Measurements from ENCODE around the gene ST3GAL3.

ST3GAL3 gene

DNA sequence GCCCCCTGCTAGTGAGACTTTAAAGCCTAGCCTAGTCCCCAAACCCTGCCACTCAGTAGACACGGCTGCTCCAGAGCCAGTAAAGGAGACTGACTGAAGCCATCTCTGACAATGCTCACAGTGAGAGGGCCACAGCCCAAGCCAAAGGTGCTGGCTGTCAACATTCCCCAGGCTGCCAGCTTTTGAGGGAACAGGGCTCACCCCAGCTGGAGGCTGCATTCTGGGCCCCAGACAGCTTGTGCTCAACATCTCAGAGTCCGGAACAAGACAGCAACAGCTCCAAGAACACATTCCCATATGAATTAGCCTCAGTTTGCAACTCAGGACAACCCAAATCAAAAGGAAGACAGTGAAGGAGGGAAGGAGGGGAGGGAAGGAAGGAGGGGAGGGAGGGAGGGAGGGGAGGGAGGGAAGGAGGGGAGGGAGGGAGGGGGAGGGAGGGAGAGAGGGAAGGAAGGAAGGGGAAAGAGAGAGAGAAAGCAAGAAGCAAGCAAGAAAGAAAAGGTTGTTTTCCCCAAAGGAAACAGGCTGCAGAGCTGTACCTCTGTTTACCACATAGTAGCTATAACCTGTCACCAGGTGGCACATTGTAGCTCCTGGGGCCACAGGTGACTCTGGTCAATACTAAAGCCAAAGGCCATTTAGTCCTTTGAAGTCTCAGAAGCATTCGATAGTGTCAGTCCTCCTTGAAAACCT lies 231.7 kb downstream of the ST3GAL3 start:
- Histone ChIP-seq H3K9me3 (ENCODE audit: control insufficient read depth in 1 of 2, low read length in 2 of 2) (no peaks in the 10 kb centered on the region), H3K27ac (ENCODE audit: low read length) (no peak overlapping the region), H3K36me3 (ENCODE audit: control insufficient read depth in 1 of 2, insufficient read depth in 2 of 2, low read length in 2 of 2) (peaks cover 0 to 4% of the 10 kb centered on the region in 2 donors), H3K4me1 (ENCODE audit: control insufficient read depth in 1 of 2, insufficient read depth in 2 of 2, low read length in 2 of 2) (peaks cover 4 to 26% of the 10 kb centered on the region in 2 donors), H3K27me3 (ENCODE audit: low read depth, low read length) (no peaks in the 10 kb centered on the region), H3K4me3 (ENCODE audit: low read depth in 1 of 2, low read length in 2 of 2) (no peak overlapping the region)

DNA sequence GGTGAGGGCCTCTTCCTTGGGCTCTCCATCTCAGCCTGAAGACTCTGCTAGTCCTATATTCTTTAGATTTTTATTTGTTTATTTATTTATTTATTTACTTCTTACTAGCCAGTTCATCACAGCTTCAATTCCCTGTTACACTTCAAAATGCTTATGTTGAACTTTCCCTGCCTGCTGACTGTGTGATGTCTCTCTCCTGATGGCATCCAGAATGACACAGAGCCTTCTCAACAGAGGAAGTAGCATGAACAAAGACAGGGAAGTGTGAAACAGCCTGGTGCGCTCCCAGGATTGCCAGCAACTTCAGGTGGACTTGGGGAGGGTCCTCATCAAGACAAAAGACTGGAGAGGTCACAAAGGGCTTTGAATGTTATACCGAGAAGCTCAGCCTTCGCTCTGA lies 235.1 kb downstream of the ST3GAL3 start:
- peaks cover 3 to 11% of the 10 kb centered on the region in 2 donors for H3K4me1 ChIP-seq (ENCODE audit: control insufficient read depth in 1 of 2, insufficient read depth in 2 of 2, low read length in 2 of 2)
- peaks cover 0 to 4% of the 10 kb centered on the region in 2 donors for H3K36me3 ChIP-seq (ENCODE audit: control insufficient read depth in 1 of 2, insufficient read depth in 2 of 2, low read length in 2 of 2)
- no peak overlapping the region for H3K4me3 ChIP-seq (ENCODE audit: low read depth in 1 of 2, low read length in 2 of 2)
- H3K27ac ChIP-seq (ENCODE audit: low read length), result no peak overlapping the region
- H3K9me3 ChIP-seq (ENCODE audit: control insufficient read depth in 1 of 2, low read length in 2 of 2), result no peaks in the 10 kb centered on the region
- H3K27me3 ChIP-seq (ENCODE audit: low read depth, low read length), result no peaks in the 10 kb centered on the region

DNA sequence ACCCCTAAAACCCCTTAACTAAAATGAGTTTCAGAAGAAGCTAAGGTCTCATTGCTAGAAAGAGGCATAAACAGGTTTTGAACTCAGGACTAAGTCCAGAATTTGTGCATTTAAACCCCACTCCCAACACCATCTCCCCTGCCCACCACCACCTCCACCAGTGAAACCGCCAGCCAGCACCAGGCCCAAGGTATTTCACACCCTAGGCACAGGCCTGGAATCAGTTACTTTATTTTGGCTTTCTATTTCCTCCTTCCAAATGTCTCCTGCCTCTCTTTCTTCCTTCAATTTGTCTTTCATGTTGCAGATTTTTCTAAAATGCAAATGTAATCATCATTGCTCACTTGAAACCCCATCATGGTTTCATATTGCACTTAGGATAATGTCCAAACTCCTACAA lies 237.5 kb downstream of the ST3GAL3 start:
- H3K4me3 ChIP-seq (ENCODE audit: low read depth in 1 of 2, low read length in 2 of 2), result no peak overlapping the region
- no peaks in the 10 kb centered on the region for H3K9me3 ChIP-seq (ENCODE audit: control insufficient read depth in 1 of 2, low read length in 2 of 2)
- H3K4me1 ChIP-seq (ENCODE audit: control insufficient read depth in 1 of 2, insufficient read depth in 2 of 2, low read length in 2 of 2), result peaks cover 13 to 29% of the 10 kb centered on the region in 2 donors
- no peak overlapping the region for H3K27ac ChIP-seq (ENCODE audit: low read length)
- H3K27me3 ChIP-seq (ENCODE audit: low read depth, low read length), result no peaks in the 10 kb centered on the region
- peaks cover 4% of the 10 kb centered on the region in 2 donors for H3K36me3 ChIP-seq (ENCODE audit: control insufficient read depth in 1 of 2, insufficient read depth in 2 of 2, low read length in 2 of 2)

DNA sequence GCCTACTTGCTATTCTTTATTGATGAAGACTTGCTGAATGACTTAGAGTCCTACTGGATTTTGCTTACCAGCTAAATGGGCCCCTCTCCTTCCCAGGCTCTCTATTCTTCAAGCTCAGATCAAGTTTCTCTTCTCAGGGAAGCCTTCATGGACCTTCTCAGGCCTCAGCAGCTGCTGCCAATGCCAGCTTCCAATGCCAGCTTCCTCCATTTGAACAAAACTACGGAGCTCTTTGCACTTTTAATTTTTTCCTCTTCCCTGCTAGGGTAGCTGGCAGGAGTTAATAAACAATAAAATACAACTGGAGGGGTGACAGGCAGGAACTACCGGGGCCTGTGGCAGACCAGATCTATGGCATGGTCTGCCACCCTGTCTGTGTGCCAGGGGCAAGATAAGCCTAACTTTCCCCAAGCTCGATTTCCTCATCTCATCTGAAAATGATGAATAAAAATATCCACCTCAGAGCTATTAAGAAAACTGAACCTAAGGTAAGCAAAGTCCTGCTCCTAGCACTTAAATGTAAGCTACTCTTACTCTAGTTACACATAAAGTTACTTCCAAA lies 238.4 kb downstream of the ST3GAL3 start:
- no peaks in the 10 kb centered on the region for H3K9me3 ChIP-seq (ENCODE audit: control insufficient read depth in 1 of 2, low read length in 2 of 2)
- peak overlapping the region; percentile 87 for H3K27ac ChIP-seq (ENCODE audit: low read length)
- H3K36me3 ChIP-seq (ENCODE audit: control insufficient read depth in 1 of 2, insufficient read depth in 2 of 2, low read length in 2 of 2), result peaks cover 7 to 12% of the 10 kb centered on the region in 2 donors
- no peaks in the 10 kb centered on the region for H3K27me3 ChIP-seq (ENCODE audit: low read depth, low read length)
- peak overlapping the region; percentile 79 to 90 for H3K4me3 ChIP-seq (ENCODE audit: low read depth in 1 of 2, low read length in 2 of 2)
- H3K4me1 ChIP-seq (ENCODE audit: control insufficient read depth in 1 of 2, insufficient read depth in 2 of 2, low read length in 2 of 2), result peaks cover 13 to 29% of the 10 kb centered on the region in 2 donors

DNA sequence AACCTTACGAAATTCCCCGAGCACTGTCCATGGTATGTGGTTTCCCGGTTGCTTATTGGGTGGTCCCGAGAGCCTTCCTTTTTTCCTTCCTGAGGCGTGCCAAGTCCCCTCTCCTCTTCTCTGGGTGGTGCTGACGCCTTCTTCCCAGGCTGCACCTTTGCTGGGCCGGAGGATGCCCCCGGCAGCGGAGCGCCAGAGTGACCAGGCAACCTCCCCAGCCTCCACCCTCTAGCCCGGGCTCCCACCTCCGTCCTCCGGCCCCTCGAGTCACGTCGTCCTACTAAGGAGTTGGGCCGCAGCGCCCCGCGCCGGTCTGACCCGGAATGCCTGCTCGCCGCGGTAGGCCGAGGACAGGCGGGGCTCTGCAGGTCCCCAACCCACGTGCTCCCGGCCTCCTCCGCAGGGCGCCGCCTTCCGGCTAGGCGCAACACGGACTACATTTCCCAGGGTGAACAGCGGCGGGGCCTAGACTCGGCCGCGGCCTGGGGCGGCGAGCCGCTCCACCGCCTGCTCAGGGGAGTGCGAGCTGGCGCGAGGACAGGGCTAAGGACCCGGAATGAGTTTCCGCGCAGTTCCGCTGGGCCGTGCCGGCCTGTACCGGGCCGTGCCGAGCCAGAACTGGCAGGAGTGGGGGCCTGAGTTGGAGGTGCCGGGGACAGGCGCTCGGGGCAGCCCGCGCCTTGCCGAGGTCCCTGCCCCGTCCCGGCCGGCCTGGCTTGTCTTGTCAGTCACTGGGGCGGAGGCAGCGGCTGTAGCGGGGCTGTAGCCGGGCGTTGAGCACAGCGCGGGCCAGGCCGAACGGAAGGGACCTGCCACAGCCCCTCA lies 239.1 kb downstream of the ST3GAL3 start, which contains the start of gene IPO13:
IPO13 (plus strand) TSS at position 715 of the 825 bp plus-strand sequence. CDS start 651 bp downstream, outside the sequence.
- Histone ChIP-seq H3K9me3 (ENCODE audit: control insufficient read depth in 1 of 2, low read length in 2 of 2) (no peaks in the 10 kb centered on the region), H3K27me3 (ENCODE audit: low read depth, low read length) (no peaks in the 10 kb centered on the region), H3K4me1 (ENCODE audit: control insufficient read depth in 1 of 2, insufficient read depth in 2 of 2, low read length in 2 of 2) (peaks cover 13 to 29% of the 10 kb centered on the region in 2 donors)

DNA sequence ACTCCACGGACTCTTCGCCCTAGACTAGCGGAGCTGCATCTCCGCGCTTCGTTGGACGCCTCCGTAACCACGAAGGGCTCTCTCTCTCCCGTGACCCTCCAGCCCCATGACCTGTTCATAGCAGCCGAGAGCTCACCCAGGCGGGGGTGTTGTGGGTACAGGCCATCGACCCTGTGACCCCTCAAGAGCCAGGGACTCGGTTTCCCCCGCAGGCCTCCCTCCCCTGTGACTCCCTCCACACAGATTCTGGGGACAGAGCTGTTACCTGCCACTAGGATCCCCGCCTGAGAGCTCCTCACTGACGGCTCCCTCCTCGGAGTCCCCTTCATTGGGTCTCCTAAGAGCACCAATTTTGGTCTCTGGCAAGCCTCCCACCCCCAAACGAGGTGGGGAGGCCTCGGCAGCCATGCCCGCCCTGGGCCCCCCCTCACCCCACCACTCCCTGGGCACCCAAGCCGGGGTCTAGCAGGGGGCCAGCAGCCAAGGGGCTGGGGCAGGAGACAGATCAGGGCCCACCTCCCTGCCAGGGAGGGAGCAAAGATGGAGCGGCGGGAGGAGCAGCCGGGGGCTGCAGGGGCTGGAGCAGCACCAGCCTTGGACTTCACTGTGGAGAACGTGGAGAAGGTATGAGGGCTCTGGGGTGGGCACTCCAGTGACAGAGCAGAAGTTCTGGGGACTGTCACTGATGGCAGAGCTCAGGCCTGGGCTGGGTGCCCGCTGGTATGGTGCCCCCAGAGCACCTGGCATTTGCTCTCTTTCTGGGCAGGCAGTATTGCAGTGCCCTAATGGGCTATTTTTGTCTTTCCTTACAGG lies 239.9 kb downstream of the ST3GAL3 start:
- no peaks in the 10 kb centered on the region for H3K27me3 ChIP-seq (ENCODE audit: low read depth, low read length)
- peak overlapping the region; percentile 87 for H3K27ac ChIP-seq (ENCODE audit: low read length)
- H3K9me3 ChIP-seq (ENCODE audit: control insufficient read depth in 1 of 2, low read length in 2 of 2), result no peaks in the 10 kb centered on the region
- H3K4me1 ChIP-seq (ENCODE audit: control insufficient read depth in 1 of 2, insufficient read depth in 2 of 2, low read length in 2 of 2), result peaks cover 13 to 29% of the 10 kb centered on the region in 2 donors
- peaks cover 7 to 12% of the 10 kb centered on the region in 2 donors for H3K36me3 ChIP-seq (ENCODE audit: control insufficient read depth in 1 of 2, insufficient read depth in 2 of 2, low read length in 2 of 2)
- H3K4me3 ChIP-seq (ENCODE audit: low read depth in 1 of 2, low read length in 2 of 2), result peak overlapping the region; percentile 79 to 90

More for the DNA sequence above, 239.1 kb downstream of the ST3GAL3 start, which contains the start of gene IPO13:
- Histone ChIP-seq H3K4me3 (ENCODE audit: low read depth in 1 of 2, low read length in 2 of 2) (peak within 1 kb of the TSS; percentile 79 to 90), H3K27ac (ENCODE audit: low read length) (peak within 1 kb of the TSS; percentile 87), H3K36me3 (ENCODE audit: control insufficient read depth in 1 of 2, insufficient read depth in 2 of 2, low read length in 2 of 2) (peaks cover 7 to 12% of the 10 kb centered on the region in 2 donors)

DNA sequence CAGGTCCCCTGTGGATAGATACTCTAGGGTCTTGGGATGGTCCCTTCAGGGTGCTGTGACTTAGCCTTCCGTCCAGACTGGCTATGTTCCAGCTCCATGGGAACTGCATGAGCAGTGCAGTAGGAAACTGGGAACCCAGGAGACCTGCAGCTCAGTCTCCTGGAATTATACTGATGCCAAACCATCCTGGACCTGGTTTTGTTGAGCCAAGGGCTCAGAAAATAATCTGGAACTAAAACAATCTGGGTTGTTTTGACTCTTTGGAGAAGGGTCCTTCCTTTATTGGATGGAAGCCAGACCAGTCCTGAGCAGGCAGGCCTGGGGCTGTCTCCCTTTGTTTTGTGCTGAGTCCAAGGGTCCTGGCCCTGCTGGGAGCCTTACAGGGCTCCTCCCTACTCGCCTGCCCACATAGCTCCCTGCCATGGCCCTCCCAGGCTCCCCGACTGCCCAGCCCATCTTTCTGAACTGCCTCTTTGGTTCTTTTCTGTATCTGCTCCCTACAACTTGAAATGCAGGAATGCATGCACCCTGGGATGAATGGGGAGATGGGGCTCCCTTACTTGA lies 240.6 kb downstream of the ST3GAL3 start:
- peaks cover 13 to 29% of the 10 kb centered on the region in 2 donors for H3K4me1 ChIP-seq (ENCODE audit: control insufficient read depth in 1 of 2, insufficient read depth in 2 of 2, low read length in 2 of 2)
- no peaks in the 10 kb centered on the region for H3K9me3 ChIP-seq (ENCODE audit: control insufficient read depth in 1 of 2, low read length in 2 of 2)
- no peak overlapping the region for H3K27ac ChIP-seq (ENCODE audit: low read length)
- H3K36me3 ChIP-seq (ENCODE audit: control insufficient read depth in 1 of 2, insufficient read depth in 2 of 2, low read length in 2 of 2), result peaks cover 7 to 9% of the 10 kb centered on the region in 2 donors
- no peaks in the 10 kb centered on the region for H3K27me3 ChIP-seq (ENCODE audit: low read depth, low read length)
- H3K4me3 ChIP-seq (ENCODE audit: low read depth in 1 of 2, low read length in 2 of 2), result peak overlapping the region; percentile 79 to 90

DNA sequence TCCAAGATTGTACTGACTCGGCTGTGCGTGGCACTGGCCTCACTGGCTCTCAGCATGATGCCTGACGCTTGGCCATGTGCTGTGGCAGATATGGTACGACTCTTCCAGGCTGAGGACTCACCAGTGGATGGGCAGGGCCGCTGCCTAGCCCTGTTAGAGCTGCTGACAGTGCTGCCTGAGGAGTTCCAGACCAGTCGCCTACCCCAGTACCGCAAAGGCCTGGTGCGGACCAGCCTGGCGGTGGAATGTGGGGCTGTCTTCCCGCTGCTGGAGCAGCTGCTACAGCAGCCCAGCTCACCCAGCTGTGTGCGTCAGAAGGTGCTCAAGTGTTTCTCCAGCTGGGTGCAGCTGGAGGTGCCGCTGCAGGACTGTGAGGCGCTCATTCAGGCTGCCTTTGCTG lies 242.3 kb downstream of the ST3GAL3 start:
- H3K4me3 ChIP-seq (ENCODE audit: low read depth in 1 of 2, low read length in 2 of 2), result no peak overlapping the region
- no peaks in the 10 kb centered on the region for H3K9me3 ChIP-seq (ENCODE audit: control insufficient read depth in 1 of 2, low read length in 2 of 2)
- H3K4me1 ChIP-seq (ENCODE audit: control insufficient read depth in 1 of 2, insufficient read depth in 2 of 2, low read length in 2 of 2), result peaks cover 13 to 29% of the 10 kb centered on the region in 2 donors
- H3K36me3 ChIP-seq (ENCODE audit: control insufficient read depth in 1 of 2, insufficient read depth in 2 of 2, low read length in 2 of 2), result peaks cover 7 to 9% of the 10 kb centered on the region in 2 donors
- no peak overlapping the region for H3K27ac ChIP-seq (ENCODE audit: low read length)
- H3K27me3 ChIP-seq (ENCODE audit: low read depth, low read length), result no peaks in the 10 kb centered on the region

DNA sequence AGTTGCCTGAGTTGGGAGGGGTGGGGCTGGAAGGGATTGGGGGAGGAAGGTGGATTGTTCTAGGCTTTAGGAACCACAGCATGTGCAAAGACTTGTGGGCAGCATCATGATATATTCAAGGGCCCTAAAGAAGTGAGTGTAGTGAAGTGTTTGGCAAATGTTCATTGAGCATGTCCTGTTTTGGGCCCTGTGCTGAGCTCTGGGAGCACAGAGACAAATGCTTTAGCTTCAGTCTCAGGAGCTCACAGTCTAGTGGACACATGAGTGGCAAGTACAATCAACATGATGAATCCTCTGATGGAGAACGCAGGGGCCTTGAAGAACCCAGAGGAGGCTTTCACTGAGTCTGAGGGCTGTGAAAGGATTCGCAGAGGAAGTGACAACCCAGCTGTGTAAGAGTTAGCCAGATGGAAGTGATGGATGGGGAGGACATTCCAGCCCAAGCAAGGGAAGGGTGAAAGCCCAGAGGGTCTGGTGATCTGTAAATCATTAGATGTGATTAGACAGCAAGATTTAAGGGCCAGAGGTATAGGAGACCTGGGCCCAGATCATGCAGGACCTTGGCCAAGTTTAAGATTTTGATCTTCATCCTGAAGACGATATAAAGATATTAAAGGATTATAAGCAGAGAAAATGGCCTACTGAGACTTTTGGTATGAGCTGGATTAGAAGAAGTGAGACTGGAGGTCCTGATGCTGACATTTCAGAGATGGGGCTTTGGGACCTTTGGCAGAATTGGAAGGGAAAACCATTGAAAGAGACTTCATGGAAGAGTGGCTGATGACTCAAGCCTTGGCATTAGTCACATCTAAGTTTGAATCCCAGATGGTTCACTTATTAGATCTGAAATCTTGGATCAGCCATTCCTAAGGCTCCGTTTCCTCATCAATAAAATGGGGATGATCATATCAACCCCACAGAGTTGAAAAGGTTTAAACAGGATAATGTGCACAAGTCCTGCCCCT lies 244.0 kb downstream of the ST3GAL3 start:
- no peaks in the 10 kb centered on the region for H3K27me3 ChIP-seq (ENCODE audit: low read depth, low read length)
- peaks cover 11 to 13% of the 10 kb centered on the region in 2 donors for H3K36me3 ChIP-seq (ENCODE audit: control insufficient read depth in 1 of 2, insufficient read depth in 2 of 2, low read length in 2 of 2)
- no peak overlapping the region for H3K27ac ChIP-seq (ENCODE audit: low read length)
- H3K4me1 ChIP-seq (ENCODE audit: control insufficient read depth in 1 of 2, insufficient read depth in 2 of 2, low read length in 2 of 2), result peaks cover 10 to 21% of the 10 kb centered on the region in 2 donors
- H3K4me3 ChIP-seq (ENCODE audit: low read depth in 1 of 2, low read length in 2 of 2), result no peak overlapping the region
- no peaks in the 10 kb centered on the region for H3K9me3 ChIP-seq (ENCODE audit: control insufficient read depth in 1 of 2, low read length in 2 of 2)
